ENCODE data around the gene C1orf216.
"Not testable (repeated sequence)": the region's sequence is repeated elsewhere in the genome, so short reads cannot be mapped to it uniquely, and the experiment has no call there.

The C1orf216 gene, protein sequence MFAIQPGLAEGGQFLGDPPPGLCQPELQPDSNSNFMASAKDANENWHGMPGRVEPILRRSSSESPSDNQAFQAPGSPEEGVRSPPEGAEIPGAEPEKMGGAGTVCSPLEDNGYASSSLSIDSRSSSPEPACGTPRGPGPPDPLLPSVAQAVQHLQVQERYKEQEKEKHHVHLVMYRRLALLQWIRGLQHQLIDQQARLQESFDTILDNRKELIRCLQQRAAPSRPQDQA

DNA sequence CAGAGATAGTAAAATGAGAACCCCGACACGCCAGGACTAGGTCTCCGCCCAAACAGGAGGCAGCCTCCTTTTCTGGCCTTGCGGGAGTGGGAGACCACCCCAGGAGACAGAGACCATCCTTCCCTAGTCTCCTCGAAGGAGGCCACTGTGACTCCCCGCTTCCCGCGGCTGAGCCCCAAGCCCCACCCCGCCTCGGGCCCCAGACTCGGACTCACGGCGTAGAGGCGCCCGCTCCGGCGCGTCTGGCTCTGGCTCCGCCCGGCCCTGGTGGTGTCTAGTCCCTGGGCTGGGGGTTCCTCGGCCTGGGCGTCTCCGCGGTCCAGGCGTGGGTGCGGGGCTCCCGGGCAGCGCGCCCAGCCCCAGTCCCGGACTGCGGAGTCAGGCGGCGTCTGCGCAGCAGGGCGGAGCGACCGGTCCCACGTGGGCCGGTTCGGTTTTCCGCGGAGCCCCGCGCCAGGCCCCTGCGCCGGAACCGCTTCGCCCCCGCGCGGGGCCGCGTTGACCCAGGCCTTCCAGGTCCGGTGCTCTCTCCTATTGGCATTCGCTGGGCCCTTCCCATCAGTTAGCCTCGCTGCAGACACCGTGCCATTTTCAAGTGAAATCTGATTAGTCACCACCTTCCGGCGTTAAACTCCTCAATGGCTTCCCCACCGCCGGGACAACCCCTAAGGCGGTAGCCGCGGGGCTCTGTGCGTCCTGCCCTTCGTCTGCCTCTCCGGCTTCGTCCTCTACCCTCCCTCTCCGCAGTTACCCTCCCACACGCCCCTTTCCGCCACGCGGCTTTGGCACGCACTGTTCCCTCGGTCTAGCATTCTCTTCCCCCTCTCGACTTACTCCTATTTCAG is at the start of gene C1orf216:
C1orf216 (minus strand) TSS at position 393 of the 845 bp plus-strand sequence. CDS start 2,563 bp downstream, outside the sequence.
- DNase-seq (ENCODE audit: low spot score): peak; percentile 50

DNA sequence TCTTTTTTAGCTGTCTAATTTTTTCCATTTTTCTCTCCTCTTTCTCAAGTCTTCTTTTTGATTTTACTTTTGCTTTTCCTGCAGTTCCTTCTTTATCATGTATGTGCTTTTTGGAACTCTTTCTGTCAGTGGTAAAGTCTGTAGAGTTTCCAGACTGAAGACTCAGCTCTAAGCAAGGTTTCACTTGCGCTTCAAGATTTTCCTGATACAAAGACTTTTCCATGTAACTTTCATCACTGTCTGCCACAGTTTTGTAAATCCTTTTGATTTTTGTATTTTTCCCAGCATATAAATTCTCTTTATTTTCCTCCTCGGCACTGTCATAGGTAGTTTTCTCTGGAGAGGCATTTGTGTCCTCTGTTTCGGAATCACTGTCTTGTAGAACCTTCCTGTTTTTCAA is 45.6 kb upstream of the C1orf216 start:
- no peak for DNase-seq (ENCODE audit: low spot score)

GRCh38 chr1:35763201-35763600 is 44.5 kb upstream of the C1orf216 start:
- no peak for DNase-seq (ENCODE audit: low spot score)

- no peak for DNase-seq (ENCODE audit: low spot score)
These were observed 43.5 kb upstream of the C1orf216 start for GRCh38 chr1:35762141-35762540.

DNA sequence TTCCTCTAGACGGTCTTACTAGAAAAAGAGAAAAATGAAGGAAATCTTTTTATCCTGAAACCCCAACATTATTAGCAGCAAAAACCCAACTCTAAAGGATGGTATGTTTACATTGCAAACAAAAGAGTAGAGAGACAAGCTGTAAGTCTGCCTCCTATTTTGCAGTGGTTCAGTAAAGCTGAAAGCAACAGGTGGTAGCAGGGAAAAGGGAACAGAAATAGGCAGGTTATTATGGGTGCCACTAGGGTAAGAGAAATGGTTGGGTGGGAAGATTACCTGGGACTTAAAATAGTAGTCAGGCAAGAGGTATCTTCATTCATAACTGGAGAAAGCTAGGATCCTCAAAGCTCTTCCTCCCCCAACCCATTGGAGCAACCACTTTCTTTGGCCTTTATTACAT is 37.4 kb upstream of the C1orf216 start:
- no peak for DNase-seq (ENCODE audit: low spot score)

GRCh38 chr1:35753626-35754260 is 35.1 kb upstream of the C1orf216 start:
- DNase-seq (ENCODE audit: low spot score): no peak

- DNase-seq (ENCODE audit: low spot score): no peak
These were observed 29.6 kb upstream of the C1orf216 start for GRCh38 chr1:35748326-35748725.

DNA sequence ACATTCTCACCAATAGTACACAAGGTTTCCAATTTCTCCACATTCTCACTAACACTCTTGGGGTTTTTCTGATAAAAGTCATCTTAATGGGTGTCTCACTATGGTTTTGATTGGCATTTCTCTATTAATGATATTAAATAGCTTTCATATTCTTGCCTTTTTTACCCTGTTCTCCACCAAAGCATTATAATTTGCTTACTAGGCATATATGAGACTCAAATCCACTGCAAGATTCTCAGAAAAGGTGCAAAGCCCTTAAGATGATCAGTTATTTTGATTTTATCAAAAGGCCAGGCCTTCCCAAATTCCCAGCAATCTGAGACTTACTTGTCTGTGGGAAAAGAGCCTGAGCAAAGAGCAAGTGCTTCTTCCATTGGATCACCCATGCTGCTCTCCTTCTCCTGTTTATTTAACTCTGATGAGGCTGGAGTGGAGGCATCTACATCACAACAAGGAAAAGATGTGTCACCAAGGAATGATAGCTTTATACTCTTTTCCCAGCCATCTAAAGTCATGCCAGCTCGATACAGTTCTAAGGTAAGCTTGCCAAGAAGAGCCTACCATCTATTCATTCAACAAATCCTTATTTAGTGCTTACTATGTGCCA is 26.5 kb upstream of the C1orf216 start:
- DNase-seq (ENCODE audit: low spot score): no peak

GRCh38 chr1:35737120-35737519 is 18.4 kb upstream of the C1orf216 start:
- no peak for DNase-seq (ENCODE audit: low spot score)

- DNase-seq (ENCODE audit: low spot score): no peak
These were observed 8.9 kb upstream of the C1orf216 start for GRCh38 chr1:35727434-35728040.

- DNase-seq (ENCODE audit: low spot score): peak; percentile 65
These were observed 8.1 kb upstream of the C1orf216 start for GRCh38 chr1:35726450-35727433.

DNA sequence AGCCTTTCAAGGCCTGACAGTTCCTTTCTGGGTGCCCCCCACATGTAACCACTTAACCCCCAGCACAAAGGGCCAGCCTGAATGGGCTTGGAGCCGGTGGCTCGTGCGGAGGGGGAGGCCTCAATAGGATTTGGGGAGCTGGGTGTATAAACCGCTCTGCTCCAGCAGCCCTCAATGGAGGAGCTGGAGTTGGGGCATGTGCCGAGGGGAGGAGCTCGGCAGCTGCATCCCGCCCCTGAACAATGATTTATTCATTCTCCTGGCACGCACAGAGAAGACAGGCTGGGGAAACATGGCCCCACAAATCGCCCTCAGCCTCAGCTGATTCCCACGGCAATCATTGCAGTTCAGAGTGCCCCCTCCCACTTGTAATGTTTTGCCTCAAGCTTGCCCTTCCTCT is 6.9 kb upstream of the C1orf216 start:
- DNase-seq (ENCODE audit: low spot score): no peak

- peak; percentile 28 for DNase-seq (ENCODE audit: low spot score)
These were observed 690 bp downstream of the C1orf216 start for GRCh38 chr1:35717911-35718476.

GRCh38 chr1:35715568-35716002 is 3.1 kb downstream of the C1orf216 start:
- peak; percentile 54 for DNase-seq (ENCODE audit: low spot score)

DNA sequence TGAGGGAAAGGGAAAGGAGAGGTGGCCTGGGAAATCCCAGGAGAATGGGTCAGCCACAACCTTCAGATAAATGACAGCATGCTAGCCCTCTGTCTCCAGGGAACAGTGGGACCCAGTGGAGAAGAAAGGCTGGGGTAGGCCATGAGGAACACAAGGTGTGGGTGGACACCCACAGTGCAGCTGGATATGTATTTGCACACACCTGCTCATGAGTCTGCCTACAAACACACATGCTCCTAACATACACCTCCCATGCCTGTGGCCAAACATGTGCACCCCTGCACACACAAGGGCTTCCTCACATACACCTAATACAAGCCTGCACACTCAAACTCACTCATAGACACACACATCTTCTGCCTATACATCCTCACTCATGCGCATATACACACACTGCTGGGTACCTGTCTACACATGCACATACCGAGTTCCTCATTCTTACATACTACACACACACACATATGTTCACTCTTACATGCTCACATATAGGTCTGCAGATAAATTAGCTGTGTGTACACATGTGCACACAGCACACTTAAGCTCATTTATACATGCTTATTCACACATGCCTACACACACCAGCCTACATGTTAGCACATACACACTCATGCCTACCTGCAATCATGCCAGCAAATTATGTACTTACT is 3.6 kb downstream of the C1orf216 start:
- DNase-seq (ENCODE audit: low spot score): no peak

GRCh38 chr1:35711098-35711497 is 7.6 kb downstream of the C1orf216 start:
- not testable (repeated sequence) for DNase-seq (ENCODE audit: low spot score)

DNA sequence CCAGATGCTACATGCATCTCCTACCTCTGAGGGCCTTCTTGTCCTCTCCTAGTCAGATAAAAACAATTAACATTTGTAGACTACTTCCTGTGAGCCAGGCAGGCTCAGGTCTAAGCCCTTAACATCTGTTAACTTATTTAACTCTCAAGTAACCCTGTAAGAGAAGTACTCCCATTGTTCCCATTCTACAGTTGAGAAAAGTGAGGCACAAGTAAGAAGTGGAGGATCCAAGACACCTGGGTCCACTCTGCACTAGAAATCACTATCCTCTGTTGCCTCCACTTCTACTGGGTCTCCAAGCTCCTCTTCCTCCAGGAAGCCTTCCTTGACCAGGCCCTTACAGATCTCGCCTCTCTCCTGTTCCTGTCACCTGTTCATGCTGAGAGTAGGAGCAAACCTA is 9.7 kb downstream of the C1orf216 start:
- DNase-seq (ENCODE audit: low spot score): no peak

- DNase-seq (ENCODE audit: low spot score): no peak
These were observed 10.2 kb downstream of the C1orf216 start for GRCh38 chr1:35708441-35708921.

- peak; percentile 14 for DNase-seq (ENCODE audit: low spot score)
These were observed 10.9 kb downstream of the C1orf216 start for GRCh38 chr1:35707601-35708440.

All from LoVo (cell line).